DMS79 (cell line): ENCODE results near the gene CDK15.

Experiments
- DNase-seq: peaks from one replicate; lab custom pipeline; 2025; lab: John Stamatoyannopoulos, UW

Gene CDK15

DNA sequence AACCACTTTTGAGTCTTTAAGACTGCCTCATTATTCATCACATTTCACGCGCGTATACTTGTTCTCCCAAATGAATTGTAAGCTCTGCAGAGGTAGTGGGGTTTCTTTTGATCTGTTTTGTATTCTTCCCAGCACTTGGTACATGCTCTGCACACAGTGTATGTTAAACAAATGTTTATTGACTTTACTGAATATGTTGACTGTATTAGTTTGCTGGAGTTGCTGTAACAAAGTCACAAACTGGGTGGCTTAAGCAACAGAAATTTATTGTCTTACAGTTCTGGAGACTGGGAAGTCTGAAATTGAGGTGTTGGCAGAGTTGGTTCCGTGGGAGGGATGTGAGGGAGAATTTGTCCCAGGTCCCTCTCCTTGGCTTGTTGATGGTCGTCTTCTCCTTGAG, 65.1 kb downstream of the CDK15 start:
- DNase-seq: no peak

DNA sequence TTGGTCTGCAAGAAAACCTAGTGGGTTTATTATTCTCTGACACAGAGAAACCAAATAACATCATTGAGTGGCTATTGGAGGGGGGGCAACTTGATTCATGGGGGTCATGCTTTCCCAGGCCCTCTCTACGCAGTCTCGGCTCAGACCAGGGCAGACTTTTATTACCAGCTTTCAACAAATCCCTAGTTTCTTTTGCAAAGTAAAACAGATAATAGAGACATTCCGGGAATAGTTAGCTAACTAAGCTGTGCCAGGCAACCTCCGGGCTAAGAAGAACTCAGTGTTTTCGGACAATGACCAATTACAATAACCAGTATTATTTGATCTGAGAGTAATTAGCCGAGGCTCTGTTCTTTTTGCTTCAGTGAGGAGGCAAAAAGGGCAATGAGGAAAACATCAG, 66.3 kb downstream of the CDK15 start:
- no peak for DNase-seq

DNA sequence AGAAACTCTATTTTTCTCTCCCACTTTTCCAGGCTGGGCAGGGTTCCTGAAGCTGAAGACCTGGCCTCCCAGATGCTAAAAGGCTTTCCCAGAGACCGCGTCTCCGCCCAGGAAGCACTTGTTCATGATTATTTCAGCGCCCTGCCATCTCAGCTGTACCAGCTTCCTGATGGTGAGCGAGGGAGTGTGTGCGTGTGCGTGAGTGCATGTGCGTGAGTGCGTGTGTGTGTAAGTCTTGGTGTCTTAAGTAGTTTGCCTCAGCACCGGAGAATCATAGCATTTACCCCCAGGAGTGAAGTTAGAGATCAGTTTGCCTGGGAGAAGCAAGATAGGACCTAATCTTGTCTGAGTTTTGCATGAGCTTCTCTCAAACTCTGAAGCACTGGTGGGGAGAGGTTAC, 73.7 kb downstream of the CDK15 start:
- DNase-seq: no peak

DNA sequence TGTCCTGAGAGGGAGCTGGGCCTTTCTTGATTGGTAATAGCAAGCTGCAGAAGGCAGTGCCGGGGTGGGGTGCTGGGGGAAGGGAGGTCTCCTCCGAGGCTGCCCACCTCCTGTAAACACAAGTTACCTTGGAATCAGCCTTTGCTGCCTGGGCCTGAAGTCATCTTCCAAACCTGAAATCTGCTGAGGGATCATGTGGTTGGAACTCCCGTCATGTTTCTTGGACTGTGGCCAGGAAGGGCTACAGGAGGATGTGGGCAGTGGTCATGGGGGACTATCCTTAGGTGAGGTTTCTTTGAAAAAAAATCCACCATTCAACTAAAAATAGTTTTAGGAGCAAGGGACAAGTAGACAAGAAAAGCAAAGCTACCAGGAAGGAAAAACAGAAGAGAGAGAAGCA, 74.2 kb downstream of the CDK15 start:
- no peak for DNase-seq

DNA sequence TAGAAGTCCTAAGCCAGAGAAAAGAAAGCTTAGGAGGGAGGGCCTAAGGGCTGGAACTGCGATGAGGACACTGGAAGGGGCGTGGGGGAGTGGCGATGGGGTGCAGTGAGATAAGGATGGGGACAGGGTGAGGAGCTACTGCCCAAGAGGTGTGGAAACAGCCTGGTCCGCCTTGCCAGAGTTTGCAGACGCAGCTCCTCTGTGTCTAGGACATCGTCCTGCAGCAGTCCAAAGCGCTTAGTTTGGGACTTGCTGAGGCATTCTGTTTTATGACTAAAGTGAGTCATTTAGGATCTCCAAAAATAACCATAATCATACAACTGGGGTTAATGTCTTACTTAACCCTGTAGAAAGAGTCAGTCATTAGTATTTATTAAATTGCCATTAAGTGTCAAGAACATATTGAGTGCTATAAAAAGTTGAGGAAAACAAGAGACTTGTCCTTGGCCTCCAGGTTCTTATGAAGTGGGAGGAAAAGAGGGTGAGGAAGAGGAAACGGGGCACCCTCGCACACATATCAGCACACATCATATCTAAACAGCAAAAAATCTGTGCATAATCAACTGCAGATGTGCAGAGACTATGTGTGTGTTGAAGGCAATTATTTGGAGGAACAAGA, 74.8 kb downstream of the CDK15 start:
- no peak for DNase-seq

DNA sequence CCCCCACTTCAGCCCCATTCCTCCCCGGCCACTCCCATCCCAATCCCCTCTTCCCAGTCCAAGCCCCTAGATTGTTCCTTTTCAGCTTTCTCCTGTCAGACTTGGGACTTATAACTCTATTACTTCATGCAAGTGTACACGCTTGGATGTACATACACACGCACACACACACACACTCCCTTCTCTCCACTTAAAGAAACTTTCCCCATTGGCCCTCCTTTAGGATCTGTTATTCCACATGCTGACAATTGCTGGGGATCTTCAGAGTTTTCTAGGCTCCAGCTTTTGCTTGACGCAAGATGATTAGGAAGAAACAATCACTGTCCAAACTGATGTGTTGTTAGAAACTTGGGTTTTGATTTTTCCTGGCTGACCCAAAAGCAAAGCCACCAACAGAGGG, 75.4 kb downstream of the CDK15 start:
- DNase-seq: no peak

DNA sequence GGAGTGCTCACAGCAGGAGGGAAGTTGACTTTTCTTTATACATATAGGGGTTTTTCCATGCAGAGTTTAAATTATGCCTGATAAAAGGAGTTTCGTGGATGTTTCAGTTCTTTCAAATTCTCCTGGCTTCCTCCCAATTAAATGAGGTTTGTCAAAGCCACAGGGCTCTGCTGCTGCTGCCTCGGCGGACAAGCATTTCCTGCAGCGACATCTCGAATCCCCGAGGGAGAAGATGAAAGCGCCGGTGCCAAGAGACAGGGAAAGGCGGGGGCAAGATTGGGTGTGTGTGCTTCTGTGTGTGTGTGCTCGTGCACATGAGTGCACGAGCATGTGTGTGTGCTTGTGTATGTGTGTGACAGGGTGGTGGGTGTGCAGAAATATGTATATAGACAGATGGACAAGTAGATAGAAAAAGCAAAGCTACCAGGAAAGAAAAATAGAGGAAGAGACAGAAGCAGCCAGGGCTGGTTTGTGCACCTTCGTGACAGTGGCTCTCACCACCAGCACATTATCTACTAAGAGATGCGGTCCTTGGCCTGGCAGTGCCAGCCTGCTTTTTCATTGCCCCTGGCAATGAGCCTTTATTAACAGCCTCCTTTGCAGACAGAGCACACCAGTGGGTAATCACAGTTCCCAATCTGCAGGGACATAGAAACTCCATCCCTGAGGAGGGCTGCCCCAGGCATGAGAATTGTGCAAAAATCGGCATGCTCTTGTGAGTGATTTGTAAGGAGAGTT, 76.2 kb downstream of the CDK15 start:
- peak; percentile 40 for DNase-seq

DNA sequence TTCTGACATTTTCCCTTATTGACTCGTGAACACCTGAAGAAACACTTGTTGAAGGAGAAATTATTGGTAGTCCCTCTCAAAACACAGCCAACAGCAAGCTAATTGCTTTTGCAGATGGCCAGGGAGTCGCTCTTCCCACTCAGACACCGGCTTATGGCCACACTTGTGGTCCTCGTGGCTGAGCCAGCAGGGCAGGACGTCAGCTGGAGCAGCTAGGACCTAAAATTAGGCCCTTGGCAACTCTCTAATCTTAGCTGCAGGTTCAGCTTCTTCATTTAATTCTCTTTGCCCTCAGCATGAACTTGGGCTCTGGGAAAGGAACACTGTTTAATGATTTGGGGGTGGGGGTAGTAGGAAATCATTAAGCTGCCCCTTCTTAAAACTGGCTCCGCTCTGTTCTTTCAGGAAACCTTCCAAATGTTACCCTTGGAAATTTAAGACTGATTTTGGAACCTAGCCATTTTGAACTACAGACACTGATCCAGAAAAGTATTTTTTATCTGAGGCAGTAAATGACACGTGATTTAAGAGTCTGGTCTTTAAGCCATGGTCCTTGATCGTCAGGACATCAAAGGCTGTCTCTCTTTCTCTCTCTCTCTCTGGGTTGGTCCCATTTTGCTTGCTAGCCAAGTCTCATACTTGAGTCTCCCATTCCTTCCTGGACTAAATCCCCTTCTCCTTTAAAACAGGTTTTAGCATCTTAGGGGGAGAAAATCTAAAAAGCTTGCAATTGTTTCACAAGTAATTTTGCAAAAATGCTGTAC, 77.5 kb downstream of the CDK15 start:
- peak; percentile 19 for DNase-seq

DNA sequence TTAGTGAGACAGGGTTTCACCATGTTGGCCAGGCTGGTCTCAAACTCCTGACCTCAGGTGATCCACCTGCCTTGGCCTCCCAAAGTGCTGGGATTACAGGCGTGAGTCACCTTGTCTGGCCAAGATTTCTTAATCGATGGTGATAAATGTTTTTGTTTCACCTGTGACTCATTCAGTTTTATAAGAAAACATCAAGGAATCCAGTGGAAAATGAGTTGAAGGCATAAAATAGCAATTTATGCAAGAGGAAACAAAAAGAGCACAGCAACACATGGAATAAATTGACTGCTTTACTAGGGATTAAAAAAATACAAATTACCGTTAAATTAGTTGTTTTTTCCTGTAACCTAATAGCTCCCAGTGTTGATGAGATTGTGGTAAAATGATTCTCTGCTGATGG, 80.2 kb downstream of the CDK15 start:
- DNase-seq: no peak

DNA sequence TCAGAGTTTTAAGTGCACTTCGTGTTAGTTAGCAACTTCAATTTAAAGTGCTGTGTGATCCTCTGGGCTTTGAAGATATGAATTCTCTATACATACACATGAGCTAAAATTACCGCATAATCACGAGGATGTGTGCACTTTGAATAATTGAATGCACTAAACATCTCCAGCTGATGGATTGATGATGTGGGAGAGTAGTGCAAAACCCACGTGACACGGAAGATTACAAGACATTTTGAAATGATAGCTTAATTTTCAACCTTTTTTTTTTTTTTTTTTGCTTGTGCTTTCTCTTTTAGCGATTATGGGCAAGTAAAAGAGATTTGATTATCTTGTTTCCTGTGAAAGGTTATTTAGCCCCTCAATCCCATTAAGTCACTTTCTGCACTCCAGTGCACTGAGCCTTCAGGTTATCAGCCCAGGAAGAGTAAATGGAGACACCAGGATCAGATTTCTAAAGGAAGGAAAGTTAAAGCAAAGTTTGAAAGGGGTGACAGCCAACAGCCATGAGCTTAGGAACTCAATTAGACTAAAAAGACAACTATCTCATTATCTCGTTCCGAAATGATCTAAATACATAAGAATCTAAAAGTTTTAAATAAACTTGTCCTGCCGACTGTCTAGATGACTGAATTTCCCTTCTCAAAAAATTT, 81.6 kb downstream of the CDK15 start:
- no peak for DNase-seq

DNA sequence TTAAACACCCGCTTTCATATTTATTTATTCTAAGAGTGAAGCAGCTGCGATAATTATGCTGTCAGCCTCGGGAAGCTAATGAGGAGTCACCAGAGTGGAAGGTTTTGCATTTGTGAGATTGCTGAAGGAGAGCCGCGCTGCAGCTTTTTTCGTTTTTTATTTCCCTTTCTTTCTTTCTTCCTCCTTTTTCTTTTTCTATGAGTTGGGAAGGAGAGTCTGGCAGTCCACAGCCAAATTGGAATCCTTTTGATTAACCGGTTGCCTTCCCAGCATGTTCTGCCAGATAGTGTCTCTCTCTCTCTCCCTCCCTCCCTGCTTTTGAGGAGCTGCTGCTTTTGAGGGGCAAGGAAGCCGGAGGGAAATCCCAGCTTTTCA, 82.1 kb downstream of the CDK15 start:
- DNase-seq: no peak

DNA sequence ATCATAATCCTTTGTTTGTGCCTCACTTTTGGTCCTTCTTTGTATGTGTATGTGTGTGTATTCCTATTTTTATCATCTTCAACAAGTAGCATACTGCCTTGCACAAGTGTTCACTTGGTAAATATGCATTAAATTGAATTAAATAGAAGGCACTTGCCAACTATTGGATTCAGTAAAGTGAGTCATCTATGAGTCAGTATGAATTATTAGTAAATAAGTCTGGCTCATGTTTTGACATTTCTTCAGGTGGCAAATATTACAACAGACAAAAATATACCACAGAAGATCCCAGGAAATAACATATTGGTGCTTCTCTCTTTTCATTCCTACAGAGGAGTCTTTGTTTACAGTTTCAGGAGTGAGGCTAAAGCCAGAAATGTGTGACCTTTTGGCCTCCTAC, 84.1 kb downstream of the CDK15 start:
- no peak for DNase-seq

DNA sequence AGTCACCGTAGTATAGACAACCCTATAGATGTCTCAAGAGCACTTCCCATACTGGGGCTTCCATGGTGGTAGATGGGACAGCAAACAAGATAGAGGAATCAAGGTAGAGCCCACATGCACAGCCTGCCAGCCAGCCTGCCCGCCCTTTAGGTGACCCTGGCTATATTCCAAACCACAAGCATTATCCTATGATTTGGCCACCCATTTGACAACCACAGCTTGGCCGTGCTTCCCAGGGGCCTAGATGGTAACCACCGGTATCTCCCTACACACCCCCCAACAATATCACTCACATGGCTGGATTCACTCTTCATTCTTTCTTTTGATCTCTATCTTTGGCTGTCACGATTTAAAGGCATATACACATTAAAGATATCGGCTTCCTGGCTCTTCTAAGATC, 85.3 kb downstream of the CDK15 start:
- DNase-seq: no peak

DNA sequence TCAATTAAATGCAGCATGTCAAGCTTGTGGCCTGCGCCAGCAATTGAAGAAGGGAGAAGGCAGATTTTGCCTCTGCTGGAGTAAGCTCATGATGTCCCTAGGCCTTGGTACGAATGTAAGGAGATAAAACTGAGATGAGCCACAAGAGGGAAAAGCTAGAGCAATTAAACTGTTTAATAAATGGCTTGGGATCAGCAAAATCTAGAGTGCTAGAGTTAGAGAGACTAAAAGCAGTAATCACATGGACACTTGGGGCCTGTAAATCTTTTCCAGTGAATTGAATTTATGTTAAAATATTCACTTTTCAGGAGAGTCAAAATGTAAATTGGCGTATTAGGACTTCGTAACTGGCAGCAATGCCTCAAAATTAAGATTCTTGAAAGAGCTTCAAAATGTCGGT, 86.2 kb downstream of the CDK15 start:
- DNase-seq: no peak

DNA sequence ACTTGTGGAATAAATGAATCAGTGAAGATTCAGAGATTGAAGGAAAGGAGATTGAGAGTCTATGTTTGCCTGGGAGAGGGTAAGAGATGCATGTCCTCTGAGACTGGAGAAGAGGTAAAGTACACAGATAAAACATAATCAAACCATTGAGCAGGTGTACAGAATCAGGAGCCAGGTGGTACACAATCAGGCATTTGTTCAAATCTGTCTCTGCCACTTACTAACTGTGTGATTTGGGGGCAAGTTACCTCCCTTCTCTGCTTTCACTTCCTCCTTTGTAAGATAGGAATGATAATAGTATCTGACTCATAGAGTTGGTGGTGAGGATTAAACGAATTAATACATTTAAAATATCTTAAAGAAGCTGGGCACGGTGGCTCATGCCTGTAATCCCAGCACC, 94.0 kb downstream of the CDK15 start:
- DNase-seq: no peak

DNA sequence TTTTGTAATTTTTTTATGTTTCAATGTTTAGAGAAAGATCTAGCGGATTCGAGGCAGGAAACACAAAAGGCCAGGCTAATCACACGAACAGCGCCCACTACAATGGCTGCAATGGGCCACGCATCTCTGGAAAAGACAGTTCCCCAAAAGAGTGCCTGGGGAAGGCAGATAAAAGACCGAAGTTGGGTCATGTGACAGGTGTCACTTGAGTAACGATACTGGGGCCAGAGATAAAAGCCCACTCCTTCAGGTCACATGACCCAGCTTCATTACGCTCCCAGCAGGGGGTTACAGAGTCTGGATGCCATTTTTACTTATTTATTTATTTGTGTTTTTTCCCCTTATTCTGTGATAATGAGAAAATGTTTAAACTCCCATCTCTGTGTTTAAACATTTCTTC, 95.4 kb downstream of the CDK15 start:
- DNase-seq: no peak

DNA sequence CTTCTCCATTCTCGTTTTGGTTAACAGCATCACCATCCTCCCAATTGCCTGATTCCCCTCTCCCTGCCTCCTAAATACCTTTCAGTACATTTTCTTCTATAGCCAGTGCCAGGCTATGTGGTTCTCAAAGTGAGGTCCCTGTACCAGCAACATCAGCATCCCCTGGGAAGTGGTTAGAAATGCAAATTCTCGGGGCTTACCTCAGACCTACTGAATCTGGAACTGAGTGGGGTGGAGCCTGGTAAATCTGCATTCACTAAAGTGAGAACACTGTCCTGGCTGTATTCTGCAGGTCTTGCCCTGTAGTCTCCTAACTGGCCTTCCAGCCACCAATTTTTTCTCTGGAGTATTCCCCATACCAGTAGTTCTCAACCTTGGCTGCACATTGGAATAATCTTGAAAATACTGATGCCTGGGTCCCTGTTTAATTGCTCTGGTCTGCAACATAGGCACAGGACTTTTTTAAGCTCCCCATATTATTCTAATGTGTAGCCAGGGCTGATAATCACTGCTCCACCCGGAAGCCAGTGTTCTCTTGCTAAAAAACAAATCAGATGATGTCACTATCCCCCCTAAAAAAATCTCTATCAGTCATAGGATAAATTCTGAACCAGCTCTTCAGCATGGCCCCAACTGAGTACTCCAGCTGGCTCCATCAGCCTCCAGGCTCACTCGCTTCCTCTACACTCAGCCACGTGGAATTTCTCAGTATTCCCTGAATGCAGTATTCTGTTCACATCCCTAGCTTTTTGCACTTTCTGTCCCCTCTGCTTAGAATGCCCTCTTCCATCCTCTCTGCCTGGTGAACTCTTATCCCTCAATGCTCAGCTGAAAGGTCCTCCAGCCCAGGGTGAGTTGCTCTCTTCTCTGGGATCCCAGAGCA, 98.4 kb downstream of the CDK15 start:
- no peak for DNase-seq

DNA sequence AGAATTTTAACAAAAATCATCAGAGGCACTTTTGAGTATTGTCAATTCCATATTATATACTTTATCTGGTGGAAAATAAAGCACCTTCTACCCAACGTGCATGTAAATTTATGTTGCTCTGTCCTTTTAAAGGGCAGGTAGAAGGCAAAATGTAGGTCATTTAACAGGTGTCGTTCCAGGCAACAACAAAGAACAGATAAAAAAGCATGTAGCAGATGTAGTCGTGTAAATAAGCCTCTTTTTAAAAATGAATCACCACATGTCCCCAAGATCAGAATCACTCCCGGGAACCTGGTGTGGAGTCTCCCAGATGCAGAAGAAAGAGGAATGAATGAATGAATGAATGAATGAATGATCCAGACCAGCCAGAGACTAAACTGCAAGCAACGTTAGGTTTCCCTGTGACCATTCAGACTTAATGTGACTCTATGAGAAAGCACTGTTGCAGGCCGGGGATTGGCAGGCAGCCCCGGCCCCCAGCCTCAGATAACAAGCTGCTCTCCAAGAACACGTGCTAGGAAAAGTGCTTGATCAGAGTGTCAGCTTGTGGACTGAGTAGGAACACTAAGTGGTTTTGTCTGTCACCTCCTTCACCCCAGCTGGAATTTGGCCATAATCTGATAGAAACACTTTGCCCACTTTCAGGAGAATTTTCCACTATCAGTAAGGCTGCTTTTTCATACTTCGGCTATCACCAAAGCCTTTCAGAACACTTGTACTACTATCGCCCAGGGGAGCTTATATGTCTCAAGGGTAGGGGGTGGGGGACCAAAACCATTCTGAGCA, 100.6 kb downstream of the CDK15 start:
- DNase-seq: peak; percentile 25

DNA sequence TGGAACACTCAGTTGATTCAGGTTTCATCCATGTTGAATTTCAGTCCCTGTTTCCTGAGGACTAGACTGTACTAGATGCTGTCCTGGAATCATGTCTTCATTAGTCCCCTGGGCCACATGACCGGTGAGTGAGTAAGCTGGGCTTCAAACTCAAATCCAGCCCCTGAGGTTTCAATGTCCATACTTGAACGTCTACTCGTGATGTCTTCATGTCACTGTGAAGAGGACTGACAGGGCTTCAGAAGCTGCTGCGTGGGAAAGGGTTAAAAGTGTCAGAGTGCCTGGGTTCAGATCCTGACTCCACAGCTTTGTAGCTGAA, 101.2 kb downstream of the CDK15 start:
- DNase-seq: no peak

DNA sequence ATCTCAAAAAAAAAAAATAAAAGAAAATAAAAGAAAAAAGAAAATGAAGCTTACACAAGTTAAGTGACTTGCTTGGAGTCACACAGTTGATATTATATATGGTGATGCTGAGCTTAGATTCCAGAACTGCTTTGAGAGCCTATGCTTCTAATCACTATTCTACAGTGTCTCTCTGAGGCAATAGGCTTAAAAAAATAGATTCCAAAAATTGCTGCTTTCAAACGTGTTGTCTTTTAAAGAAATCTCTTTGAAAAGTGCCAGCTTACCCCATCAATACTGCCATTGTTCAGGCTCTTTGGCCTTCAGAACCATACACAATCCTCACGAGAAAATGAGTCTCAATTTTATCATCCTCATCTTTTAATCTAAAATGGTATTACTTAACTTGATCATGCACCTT, 102.6 kb downstream of the CDK15 start:
- DNase-seq: no peak

DNA sequence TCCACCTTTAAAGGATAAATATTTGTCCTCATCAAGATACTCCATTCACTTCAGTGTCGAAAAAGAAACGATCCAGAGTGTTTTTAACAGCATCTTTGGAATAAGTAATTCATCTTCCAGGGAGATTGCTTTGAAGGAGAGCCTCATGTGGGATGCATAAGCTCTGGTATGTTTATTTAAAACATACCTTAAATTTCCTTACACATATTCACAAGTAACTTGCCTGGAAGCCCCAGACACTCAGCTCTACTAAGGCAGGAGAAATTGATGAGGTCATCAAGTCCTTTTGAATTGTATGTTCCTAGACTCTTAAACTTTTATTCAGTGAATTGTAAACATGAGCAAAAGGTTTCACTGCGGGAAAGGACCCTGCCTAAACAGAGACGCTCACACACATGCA, 103.0 kb downstream of the CDK15 start:
- DNase-seq: no peak
